Trophoblast cell (in vitro differentiated cells and primary cell): ENCODE data around the gene NELFA.
"Not testable (repeated sequence)": the region's sequence is repeated elsewhere in the genome, so short reads cannot be mapped to it uniquely, and the experiment has no call there.

Experiments used
- DNase-seq, 2 donors: peaks; one replicate each; pipeline ENCODE4 v3.0.0-alpha.2; 2016
- H2AFZ ChIP-seq: 2 replicates; pipeline ENCODE4 v1.6.1; 2013; ENCODE audit warnings: low read length, moderate library complexity, mild to moderate bottlenecking; ENCODE audit not compliant: insufficient read depth, poor library complexity
- H2AK5ac ChIP-seq: 2 replicates; pipeline ENCODE4 v1.6.1; 2013; ENCODE audit warnings: mild to moderate bottlenecking, low read length
- H2BK120ac ChIP-seq: 2 replicates; pipeline ENCODE4 v1.6.1; 2013; ENCODE audit warnings: low read length, mild to moderate bottlenecking, moderate library complexity; ENCODE audit not compliant: insufficient read depth, poor library complexity
- H2BK12ac ChIP-seq: 2 replicates; pipeline ENCODE4 v1.6.1; 2013; ENCODE audit warnings: mild to moderate bottlenecking, low read length, moderate library complexity
- H2BK5ac ChIP-seq: 2 replicates; pipeline ENCODE4 v1.6.1; 2013; ENCODE audit warnings: low read length, low read depth, moderate library complexity, mild to moderate bottlenecking; ENCODE audit not compliant: poor library complexity
- H3K14ac ChIP-seq: 2 replicates; pipeline ENCODE4 v1.6.1; 2013; ENCODE audit warnings: mild to moderate bottlenecking, low read length
- H3K18ac ChIP-seq: 2 replicates; pipeline ENCODE4 v1.6.1; 2013; ENCODE audit warnings: mild to moderate bottlenecking, low read length
- H3K23ac ChIP-seq: 2 replicates; pipeline ENCODE4 v1.6.1; 2013; ENCODE audit warnings: low read length
- H3K27ac ChIP-seq: 2 replicates; pipeline ENCODE4 v1.5.1; 2013; ENCODE audit warnings: low read depth, mild to moderate bottlenecking, inconsistent platforms, low read length, moderate library complexity
- H3K27me3 ChIP-seq: 2 replicates; pipeline ENCODE4 v1.6.1; 2013; ENCODE audit warnings: inconsistent platforms, mild to moderate bottlenecking, low read length, moderate library complexity; ENCODE audit not compliant: insufficient read depth
- H3K36me3 ChIP-seq, 2 experiments: 1 replicate in 1 of 2; 2 replicates in 1 of 2; pipeline ENCODE4 v1.6.1; 2013; ENCODE audit warnings: low read length in 2 of 2, mild to moderate bottlenecking in 2 of 2, moderate library complexity in 1 of 2; ENCODE audit not compliant: insufficient read depth in 2 of 2, control insufficient read depth in 1 of 2
- H3K4ac ChIP-seq: 2 replicates; pipeline ENCODE4 v1.6.1; 2013; ENCODE audit warnings: low read depth, mild to moderate bottlenecking, low read length, moderate library complexity
- H3K4me1 ChIP-seq, 2 experiments: 1 replicate in 1 of 2; 2 replicates in 1 of 2; pipeline ENCODE4 v1.6.1; 2013; ENCODE audit warnings: low read length in 2 of 2, mild to moderate bottlenecking in 2 of 2, moderate library complexity in 1 of 2; ENCODE audit not compliant: insufficient read depth in 2 of 2, control insufficient read depth in 1 of 2
- H3K4me2 ChIP-seq: 2 replicates; pipeline ENCODE4 v1.6.1; 2013; ENCODE audit warnings: inconsistent platforms, mild to moderate bottlenecking, low read length, moderate library complexity
- H3K4me3 ChIP-seq: 2 replicates; pipeline ENCODE4 v1.5.1; 2013; ENCODE audit warnings: mild to moderate bottlenecking, low read depth, low read length, inconsistent platforms
- H3K79me1 ChIP-seq: one replicate; pipeline ENCODE4 v1.6.1; 2013; ENCODE audit warnings: low read length
- H3K79me2 ChIP-seq: 2 replicates; pipeline ENCODE4 v1.6.1; 2013; ENCODE audit warnings: low read length, mild to moderate bottlenecking; ENCODE audit not compliant: control insufficient read depth, insufficient read depth, poor library complexity
- H3K9ac ChIP-seq: 2 replicates; pipeline ENCODE4 v1.6.1; 2013; ENCODE audit warnings: mild to moderate bottlenecking, low read length
- H3K9me3 ChIP-seq: 2 replicates; pipeline ENCODE4 v1.6.1; 2013; ENCODE audit warnings: low read depth, mild to moderate bottlenecking, control low read depth, inconsistent platforms, low read length; ENCODE audit not compliant: insufficient read depth
- H4K12ac ChIP-seq: 2 replicates; pipeline ENCODE4 v1.6.1; 2013; ENCODE audit warnings: low read depth, mild to moderate bottlenecking, low read length, moderate library complexity
- H4K8ac ChIP-seq: 2 replicates; pipeline ENCODE4 v1.6.1; 2013; ENCODE audit warnings: low read depth, mild to moderate bottlenecking, low read length, moderate library complexity
- H4K91ac ChIP-seq: one replicate; pipeline ENCODE4 v1.6.1; 2013; ENCODE audit warnings: low read depth, mild to moderate bottlenecking, low read length, moderate library complexity
- WGBS: extraction: QIAGEN DNeasy Blood & Tissue Kit; methylation state at CpG from one replicate; pipeline ENCODE4 v1.1.7; 2013; ENCODE audit warnings: missing lambda C conversion rate; ENCODE audit not compliant: insufficient read length, insufficient coverage; ENCODE audit errors: extremely low coverage; 5-methylcytosine and 5-hydroxymethylcytosine counted together

NELFA gene

DNA sequence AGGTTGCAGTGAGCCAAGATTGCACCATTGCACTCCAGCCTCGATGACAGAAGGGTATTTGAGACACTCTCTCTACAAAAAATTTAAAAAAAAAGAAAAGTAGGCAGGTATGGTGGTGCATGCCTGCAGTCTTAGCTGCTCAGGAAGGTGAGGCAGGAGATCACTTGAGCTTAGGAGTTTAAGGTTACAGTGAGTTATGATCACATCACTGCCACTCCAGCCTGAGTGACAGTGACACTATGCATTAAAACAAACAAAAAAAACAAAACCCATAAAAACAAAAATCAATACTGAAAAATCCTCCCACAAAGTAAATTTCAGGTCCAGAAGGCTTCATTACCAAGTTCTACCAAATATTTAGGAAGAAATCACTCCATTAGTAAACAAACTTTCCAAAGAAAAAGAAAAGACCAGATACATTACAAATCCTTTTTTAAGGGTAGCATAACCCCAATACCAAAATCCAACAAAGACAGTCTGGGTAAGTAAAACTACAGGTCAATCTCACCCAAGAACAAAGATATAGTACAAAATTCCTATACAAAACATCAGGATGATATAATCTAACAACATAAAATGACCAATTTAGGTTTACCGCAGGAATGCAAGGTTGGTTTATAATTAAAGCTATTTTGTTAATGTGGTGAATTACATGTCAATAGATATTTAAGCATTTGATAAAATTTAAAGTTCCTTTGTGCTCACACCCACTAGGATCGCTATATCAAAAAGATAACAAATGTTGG, 11.7 kb downstream of the NELFA start:
- Histone ChIP-seq H4K91ac (no peak overlapping the region), H3K36me3 (no peaks in the 10 kb centered on the region), H3K79me2 (no peaks in the 10 kb centered on the region), H4K8ac (no peak overlapping the region), H3K4me1 (peaks cover 6 to 12% of the 10 kb centered on the region in 2 experiments), H2AK5ac (no peak overlapping the region), H3K18ac (no peak overlapping the region), H4K12ac (no peak overlapping the region), H2BK12ac (no peak overlapping the region), H3K27ac (no peak overlapping the region), H3K79me1 (no peaks in the 10 kb centered on the region), H2AFZ (no peak overlapping the region), H3K4me3 (no peak overlapping the region), H3K14ac (no peak overlapping the region), H3K4ac (peak overlapping the region; percentile 67), H3K23ac (no peak overlapping the region), H3K9me3 (no peaks in the 10 kb centered on the region), H2BK5ac (no peak overlapping the region), H2BK120ac (no peak overlapping the region), H3K27me3 (no peaks in the 10 kb centered on the region), H3K4me2 (no peak overlapping the region), H3K9ac (no peak overlapping the region)
- no CpG with 5 or more reads among the region's 3 CpGs for WGBS
- DNase-seq: peak; percentile 24 to 52

- Histone ChIP-seq H3K27me3 (no peaks in the 10 kb centered on the region), H3K79me2 (no peaks in the 10 kb centered on the region), H3K18ac (no peak overlapping the region), H3K4me2 (no peak overlapping the region), H4K12ac (no peak overlapping the region), H3K36me3 (peaks cover 9 to 10% of the 10 kb centered on the region in 2 experiments), H2AFZ (no peak overlapping the region), H3K9ac (no peak overlapping the region), H3K27ac (no peak overlapping the region), H3K9me3 (no peaks in the 10 kb centered on the region), H3K23ac (no peak overlapping the region), H3K4me1 (peaks cover 6 to 12% of the 10 kb centered on the region in 2 experiments), H2BK12ac (no peak overlapping the region), H2BK120ac (no peak overlapping the region), H3K4me3 (no peak overlapping the region), H2AK5ac (no peak overlapping the region), H3K14ac (no peak overlapping the region), H2BK5ac (no peak overlapping the region), H4K91ac (no peak overlapping the region), H3K4ac (no peak overlapping the region), H3K79me1 (no peaks in the 10 kb centered on the region), H4K8ac (no peak overlapping the region)
- no peak for DNase-seq
- WGBS: no CpG with 5 or more reads among the region's 1 CpG
Observed at GRCh38 chr4:1994938-1995337, 13.8 kb downstream of the NELFA start.

- not testable (repeated sequence) for H3K18ac ChIP-seq, H3K9ac ChIP-seq, H3K27ac ChIP-seq, H3K79me1 ChIP-seq, H3K4me2 ChIP-seq, H2AK5ac ChIP-seq, H3K79me2 ChIP-seq, H4K8ac ChIP-seq, H2AFZ ChIP-seq, H2BK5ac ChIP-seq, H3K9me3 ChIP-seq, H3K14ac ChIP-seq, H3K23ac ChIP-seq, H4K91ac ChIP-seq, H2BK120ac ChIP-seq, H4K12ac ChIP-seq, DNase-seq, H3K4me3 ChIP-seq, H2BK12ac ChIP-seq, H3K27me3 ChIP-seq, H3K4ac ChIP-seq
- WGBS: no CpG with 5 or more reads among the region's 20 CpGs
- Histone ChIP-seq H3K4me1 (peaks cover 6 to 12% of the 10 kb centered on the region in 2 experiments), H3K36me3 (peaks cover 18 to 19% of the 10 kb centered on the region in 2 experiments)
Observed at GRCh38 chr4:1993718-1994516, 14.9 kb downstream of the NELFA start.

- Histone ChIP-seq H2AFZ (no peak overlapping the region), H4K91ac (no peak overlapping the region), H2AK5ac (no peak overlapping the region), H3K4ac (no peak overlapping the region), H3K18ac (no peak overlapping the region), H3K9me3 (no peaks in the 10 kb centered on the region), H3K14ac (no peak overlapping the region), H3K79me1 (no peaks in the 10 kb centered on the region), H3K23ac (no peak overlapping the region), H2BK12ac (no peak overlapping the region), H2BK5ac (no peak overlapping the region), H3K79me2 (no peaks in the 10 kb centered on the region), H4K12ac (no peak overlapping the region), H3K27me3 (no peaks in the 10 kb centered on the region), H3K4me3 (no peak overlapping the region), H2BK120ac (no peak overlapping the region), H3K9ac (no peak overlapping the region), H4K8ac (no peak overlapping the region), H3K4me2 (no peak overlapping the region), H3K4me1 (peaks cover 6 to 9% of the 10 kb centered on the region in 2 experiments), H3K36me3 (peaks cover 21% of the 10 kb centered on the region in 2 experiments), H3K27ac (no peak overlapping the region)
- no CpG with 5 or more reads among the region's 19 CpGs for WGBS
- no peak for DNase-seq
Observed at GRCh38 chr4:1993169-1993516, 15.6 kb downstream of the NELFA start.
